HL-60 (cell line): ENCODE measurements around the gene SMIM24.

Source experiments
- CTCF ChIP-seq: IDR thresholded peaks from one replicate; pipeline ENCODE4 v1.5.1; 2011; ENCODE audit warnings: low read length, control low read depth, inconsistent platforms; ENCODE audit not compliant: insufficient read depth
- POLR2AphosphoS5 ChIP-seq: IDR thresholded peaks from 2 replicates; pipeline ENCODE4 v1.6.1; 2012; ENCODE audit warnings: low read depth

DNA sequence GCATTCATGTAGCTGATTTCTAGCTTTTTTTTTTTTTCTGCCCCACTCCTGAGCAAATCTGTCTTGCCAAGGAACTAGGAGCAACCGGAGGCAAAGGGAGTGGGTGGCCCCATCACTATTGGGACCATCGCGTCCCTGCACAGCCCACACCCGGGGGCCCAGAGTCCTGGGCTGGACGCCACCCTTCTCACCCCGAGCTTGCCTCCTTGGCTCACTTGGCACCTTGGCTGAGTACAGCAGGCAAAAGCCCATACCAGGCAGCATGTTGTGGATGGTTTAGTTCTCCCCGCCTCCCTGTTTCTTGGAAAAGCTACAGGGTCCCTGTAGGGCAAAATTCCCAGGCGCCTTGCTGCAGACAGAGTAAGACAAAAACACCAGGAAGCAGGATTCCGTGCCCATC lies 13.7 kb downstream of the SMIM24 start:
- TF ChIP-seq POLR2AphosphoS5 = no peak
- no peak for TF ChIP-seq CTCF
